ENCODE data around the gene GABARAPL1. TPM values are rescaled to one million over a fixed set of nuclear protein-coding genes. Genes with fewer than 3 reads are reported as not detected.

The GABARAPL1 gene
- total RNA-seq, 2 donors from 2014 or later = 51.4 to 86.9 TPM

- H3K9me3 ChIP-seq = no peaks in the 10 kb centered on the region
- no peak overlapping the region for H3K27ac ChIP-seq
- no peak for TF ChIP-seq POLR2A (IDR thresholded peaks at IDR 0.05)
- no peak for TF ChIP-seq CTCF (IDR thresholded peaks at IDR 0.05)
- 52 to 57% methylated on average over 8 of the region's 8 CpGs for WGBS, 2 donors
- DNase-seq (no peak), ATAC-seq (no peak)
- H3K4me1 ChIP-seq = no peaks in the 10 kb centered on the region
- no peaks in the 10 kb centered on the region for H3K27me3 ChIP-seq
- H3K4me3 ChIP-seq = no peak overlapping the region
- no peaks in the 10 kb centered on the region for H3K36me3 ChIP-seq (replicated peaks in 1 of 2; ENCODE audit: insufficient read depth in 1 of 2, low read depth in 2 of 2)
- intact Hi-C loops (cut with DNase I) = no loop called here
Observed at GRCh38 chr12:10249690-10250455, 37.2 kb downstream of the GABARAPL1 start.

GRCh38 chr12:10251669-10252068 lies 39.0 kb downstream of the GABARAPL1 start:
- intact Hi-C loops (cut with DNase I) = no loop called here
- Histone ChIP-seq H3K9me3 (no peaks in the 10 kb centered on the region), H3K27ac (no peak overlapping the region), H3K27me3 (no peaks in the 10 kb centered on the region), H3K36me3 (replicated peaks in 1 of 2; ENCODE audit: insufficient read depth in 1 of 2, low read depth in 2 of 2) (no peaks in the 10 kb centered on the region), H3K4me3 (no peak overlapping the region), H3K4me1 (no peaks in the 10 kb centered on the region)
- WGBS, 2 donors = 89 to 92% methylated on average over 4 of the region's 4 CpGs
- no peak for ATAC-seq
- DNase-seq = no peak
- TF ChIP-seq CTCF (IDR thresholded peaks at IDR 0.05) (no peak), POLR2A (IDR thresholded peaks at IDR 0.05) (no peak)

- intact Hi-C loops (cut with DNase I) = no loop called here
- DNase-seq = no peak
- TF ChIP-seq CTCF (IDR thresholded peaks at IDR 0.05) (no peak), POLR2A (IDR thresholded peaks at IDR 0.05) (no peak)
- no peaks in the 10 kb centered on the region for H3K36me3 ChIP-seq (replicated peaks in 1 of 2; ENCODE audit: insufficient read depth in 1 of 2, low read depth in 2 of 2)
- no peak for ATAC-seq
- no peaks in the 10 kb centered on the region for H3K27me3 ChIP-seq
- no peak overlapping the region for H3K27ac ChIP-seq
- WGBS, 2 donors = 92 to 93% methylated on average over 4 of the region's 4 CpGs
- H3K4me3 ChIP-seq = no peak overlapping the region
- H3K4me1 ChIP-seq = no peaks in the 10 kb centered on the region
- no peaks in the 10 kb centered on the region for H3K9me3 ChIP-seq
Observed at GRCh38 chr12:10252201-10252600, 39.5 kb downstream of the GABARAPL1 start.

GRCh38 chr12:10256064-10256463 lies 43.4 kb downstream of the GABARAPL1 start:
- Histone ChIP-seq H3K9me3 (no peaks in the 10 kb centered on the region), H3K4me3 (no peak overlapping the region), H3K27ac (no peak overlapping the region), H3K36me3 (replicated peaks in 1 of 2; ENCODE audit: insufficient read depth in 1 of 2, low read depth in 2 of 2) (no peaks in the 10 kb centered on the region), H3K4me1 (no peaks in the 10 kb centered on the region), H3K27me3 (no peaks in the 10 kb centered on the region)
- intact Hi-C loops (cut with DNase I) = no loop called here
- ATAC-seq (no peak), DNase-seq (no peak)
- TF ChIP-seq POLR2A (IDR thresholded peaks at IDR 0.05) (no peak), CTCF (IDR thresholded peaks at IDR 0.05) (no peak)

- DNase-seq = no peak
- intact Hi-C loops (cut with DNase I) = no loop called here
- Histone ChIP-seq H3K27ac (no peak overlapping the region), H3K4me3 (no peak overlapping the region), H3K36me3 (replicated peaks in 1 of 2; ENCODE audit: insufficient read depth in 1 of 2, low read depth in 2 of 2) (no peaks in the 10 kb centered on the region), H3K4me1 (no peaks in the 10 kb centered on the region), H3K27me3 (no peaks in the 10 kb centered on the region), H3K9me3 (no peaks in the 10 kb centered on the region)
- 0% methylated on average over 1 of the region's 1 CpG for WGBS, 2 donors
- no peak for TF ChIP-seq POLR2A (IDR thresholded peaks at IDR 0.05)
- no peak for TF ChIP-seq CTCF (IDR thresholded peaks at IDR 0.05)
- no peak for ATAC-seq
Observed at GRCh38 chr12:10260927-10261326, 48.2 kb downstream of the GABARAPL1 start.

All from body of pancreas (tissue), 4 donors.